Measurements from ENCODE around the gene DAGLA. TPM values are rescaled to one million over a fixed set of nuclear protein-coding genes. Genes with fewer than 3 reads are reported as not detected.
A peak's percentile ranks its signal among the peaks of the same experiment; 100 is the strongest.

DAGLA gene
- total RNA-seq, 4 donors from 2014 or later = 1.5 to 5.6 (median 3.4) TPM

DNA sequence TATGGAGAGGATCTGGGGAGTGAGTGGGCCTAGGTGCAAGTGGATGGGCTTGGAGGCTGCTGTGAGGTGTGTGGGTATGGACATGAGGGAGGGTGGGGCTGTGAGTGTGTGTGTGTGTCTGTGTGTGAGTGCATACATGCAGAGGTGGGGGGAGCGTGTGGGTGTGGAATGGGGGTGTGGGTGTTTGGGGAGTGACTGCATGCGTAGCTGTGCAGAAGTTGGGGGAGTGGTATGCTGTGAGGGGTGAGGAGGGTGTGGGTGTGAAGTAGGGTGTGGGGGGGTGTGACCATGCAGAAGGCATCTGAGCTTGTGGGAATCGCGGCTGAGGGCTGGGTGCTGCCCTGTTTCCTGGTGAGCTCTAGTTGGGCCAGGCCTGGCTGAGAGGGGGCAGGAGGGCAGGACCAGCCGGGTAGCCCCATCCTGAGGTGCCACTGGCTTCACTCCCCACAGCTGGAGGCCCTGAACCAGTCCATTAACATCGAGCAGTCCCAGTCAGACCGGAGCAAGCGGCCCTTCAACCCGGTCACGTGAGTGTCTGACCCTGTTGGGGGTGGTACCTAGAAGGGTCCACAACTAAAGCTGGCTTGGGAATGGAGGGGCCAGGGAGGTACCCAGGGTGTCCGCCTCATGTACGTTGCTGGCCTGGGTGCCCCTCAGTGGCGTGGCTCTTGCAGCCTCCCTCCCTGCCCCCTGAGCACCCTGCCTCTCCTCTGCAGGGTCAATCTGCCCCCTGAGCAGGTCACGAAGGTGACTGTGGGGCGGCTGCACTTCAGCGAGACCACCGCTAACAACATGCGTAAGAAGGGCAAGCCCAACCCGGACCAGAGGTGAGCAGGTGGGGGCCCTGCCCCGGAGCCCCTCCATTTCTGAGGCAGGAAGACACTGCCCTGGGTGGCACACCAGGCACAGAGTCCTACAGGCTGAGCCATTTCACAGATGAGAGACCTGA is 95.7 kb downstream of the DAGLA start:
- H3K36me3 ChIP-seq = peaks cover 0 to 8% of the 10 kb centered on the region in 2 donors
- no peaks in the 10 kb centered on the region for H3K9me3 ChIP-seq
- H3K27ac ChIP-seq = no peak overlapping the region
- 62 to 79% methylated on average over 4 to 5 of the region's 20 CpGs for WGBS, 2 donors (ENCODE audit: low coverage in 1 of 2)
- H3K27me3 ChIP-seq = peaks cover 13% of the 10 kb centered on the region
- no peak overlapping the region for H3K4me3 ChIP-seq
- peaks cover 0 to 14% (median 8%) of the 10 kb centered on the region in 3 donors for H3K4me1 ChIP-seq
- ATAC-seq = no peak
- TF ChIP-seq, protein P1, sequence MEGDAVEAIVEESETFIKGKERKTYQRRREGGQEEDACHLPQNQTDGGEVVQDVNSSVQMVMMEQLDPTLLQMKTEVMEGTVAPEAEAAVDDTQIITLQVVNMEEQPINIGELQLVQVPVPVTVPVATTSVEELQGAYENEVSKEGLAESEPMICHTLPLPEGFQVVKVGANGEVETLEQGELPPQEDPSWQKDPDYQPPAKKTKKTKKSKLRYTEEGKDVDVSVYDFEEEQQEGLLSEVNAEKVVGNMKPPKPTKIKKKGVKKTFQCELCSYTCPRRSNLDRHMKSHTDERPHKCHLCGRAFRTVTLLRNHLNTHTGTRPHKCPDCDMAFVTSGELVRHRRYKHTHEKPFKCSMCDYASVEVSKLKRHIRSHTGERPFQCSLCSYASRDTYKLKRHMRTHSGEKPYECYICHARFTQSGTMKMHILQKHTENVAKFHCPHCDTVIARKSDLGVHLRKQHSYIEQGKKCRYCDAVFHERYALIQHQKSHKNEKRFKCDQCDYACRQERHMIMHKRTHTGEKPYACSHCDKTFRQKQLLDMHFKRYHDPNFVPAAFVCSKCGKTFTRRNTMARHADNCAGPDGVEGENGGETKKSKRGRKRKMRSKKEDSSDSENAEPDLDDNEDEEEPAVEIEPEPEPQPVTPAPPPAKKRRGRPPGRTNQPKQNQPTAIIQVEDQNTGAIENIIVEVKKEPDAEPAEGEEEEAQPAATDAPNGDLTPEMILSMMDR (IDR thresholded peaks at IDR 0.05) = no peak
- TF ChIP-seq POLR2A (IDR thresholded peaks at IDR 0.05) (no peak), EP300 (IDR thresholded peaks at IDR 0.05) (no peak), POLR2AphosphoS5 (IDR thresholded peaks at IDR 0.05) (no peak)

DNA sequence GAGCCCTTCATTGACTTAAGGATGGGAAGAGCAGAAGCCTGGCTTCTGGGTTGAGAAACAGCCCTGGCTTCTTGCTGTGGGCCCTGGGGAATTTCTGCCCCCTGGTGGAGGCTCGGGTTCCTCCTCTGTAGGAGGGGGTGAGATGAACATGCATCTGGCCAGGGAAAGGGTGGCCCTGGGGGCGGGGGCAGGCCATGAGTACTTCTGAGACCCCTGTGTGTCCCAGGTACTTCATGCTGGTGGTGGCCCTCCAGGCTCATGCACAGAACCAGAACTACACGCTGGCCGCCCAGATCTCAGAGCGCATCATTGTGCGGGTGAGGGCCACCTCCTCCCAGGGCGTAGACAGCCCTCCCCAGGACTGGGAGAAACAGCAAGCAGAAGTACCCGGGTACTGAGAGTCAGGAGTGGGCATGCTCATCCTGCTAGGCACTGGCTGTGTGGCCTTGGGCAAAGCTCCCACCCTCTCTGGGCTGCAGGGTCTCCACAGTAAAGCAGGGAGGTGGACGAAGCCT is 96.4 kb downstream of the DAGLA start:
- peaks cover 13% of the 10 kb centered on the region for H3K27me3 ChIP-seq
- WGBS, 2 donors (ENCODE audit: low coverage in 1 of 2) = no CpG with 5 or more reads among the region's 9 CpGs
- H3K9me3 ChIP-seq = no peaks in the 10 kb centered on the region
- H3K4me1 ChIP-seq = peaks cover 0 to 14% (median 8%) of the 10 kb centered on the region in 3 donors
- H3K27ac ChIP-seq = no peak overlapping the region
- TF ChIP-seq POLR2A (IDR thresholded peaks at IDR 0.05) = no peak
- TF ChIP-seq, protein P1 (IDR thresholded peaks at IDR 0.05) = peak in 3 of 4 experiments; percentile 30 to 55 (median 32)
- no peak overlapping the region for H3K4me3 ChIP-seq
- ATAC-seq = peak; percentile 23
- peaks cover 0 to 12% of the 10 kb centered on the region in 2 donors for H3K36me3 ChIP-seq

DNA sequence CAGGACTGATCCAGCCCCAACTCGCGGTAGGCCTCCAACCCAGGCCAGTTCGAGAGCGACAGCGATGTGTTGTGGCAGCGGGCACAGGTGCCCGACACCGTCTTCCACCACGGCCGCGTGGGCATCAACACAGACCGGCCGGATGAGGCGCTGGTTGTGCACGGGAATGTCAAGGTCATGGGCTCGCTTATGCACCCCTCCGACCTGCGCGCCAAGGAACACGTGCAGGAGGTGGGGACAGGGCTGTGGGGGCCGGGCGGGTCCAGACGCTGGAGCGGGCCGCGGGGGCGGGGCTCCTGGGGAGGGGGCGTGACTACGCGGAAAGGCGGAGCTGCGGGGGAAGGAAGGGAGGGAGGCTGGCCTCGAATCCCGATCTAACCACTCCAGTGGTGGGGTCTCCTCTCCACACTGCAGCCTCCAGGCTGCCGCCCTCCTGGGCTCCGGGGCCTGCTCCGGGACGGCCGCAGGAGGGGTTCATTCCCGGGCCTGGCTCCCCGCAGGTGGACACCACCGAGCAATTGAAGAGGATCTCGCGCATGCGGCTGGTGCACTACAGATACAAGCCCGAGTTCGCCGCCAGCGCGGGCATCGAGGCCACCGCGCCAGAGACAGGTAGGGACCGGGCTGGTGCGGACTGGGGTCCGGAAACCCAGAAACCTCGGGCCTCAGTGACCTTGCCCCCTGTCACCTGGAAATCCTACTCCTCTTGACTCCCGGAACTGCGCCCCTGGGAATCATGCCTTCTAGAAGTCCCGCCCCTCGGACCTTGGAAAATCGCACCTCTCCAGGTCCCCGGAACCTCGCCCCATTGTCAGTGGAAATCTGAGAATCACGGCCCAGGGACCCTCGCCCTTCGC is 97.3 kb downstream of the DAGLA start:
- H3K4me1 ChIP-seq = peaks cover 0 to 14% (median 8%) of the 10 kb centered on the region in 3 donors
- ATAC-seq = peak; percentile 37
- H3K36me3 ChIP-seq = peaks cover 0 to 20% of the 10 kb centered on the region in 2 donors
- no peak for TF ChIP-seq POLR2AphosphoS5 (IDR thresholded peaks at IDR 0.05)
- TF ChIP-seq, protein P1 (IDR thresholded peaks at IDR 0.05) = no peak
- TF ChIP-seq POLR2A (IDR thresholded peaks at IDR 0.05) = no peak
- no peak for TF ChIP-seq EP300 (IDR thresholded peaks at IDR 0.05)
- no peaks in the 10 kb centered on the region for H3K9me3 ChIP-seq
- 72% methylated on average over 7 of the region's 67 CpGs; no CpG with 5 or more reads in 1 of the 2 donors for WGBS, 2 donors (ENCODE audit: low coverage in 1 of 2)
- H3K27me3 ChIP-seq = peaks cover 13% of the 10 kb centered on the region
- H3K4me3 ChIP-seq = peak overlapping the region in 1 of 2 donors; percentile 28
- H3K27ac ChIP-seq = no peak overlapping the region

DNA sequence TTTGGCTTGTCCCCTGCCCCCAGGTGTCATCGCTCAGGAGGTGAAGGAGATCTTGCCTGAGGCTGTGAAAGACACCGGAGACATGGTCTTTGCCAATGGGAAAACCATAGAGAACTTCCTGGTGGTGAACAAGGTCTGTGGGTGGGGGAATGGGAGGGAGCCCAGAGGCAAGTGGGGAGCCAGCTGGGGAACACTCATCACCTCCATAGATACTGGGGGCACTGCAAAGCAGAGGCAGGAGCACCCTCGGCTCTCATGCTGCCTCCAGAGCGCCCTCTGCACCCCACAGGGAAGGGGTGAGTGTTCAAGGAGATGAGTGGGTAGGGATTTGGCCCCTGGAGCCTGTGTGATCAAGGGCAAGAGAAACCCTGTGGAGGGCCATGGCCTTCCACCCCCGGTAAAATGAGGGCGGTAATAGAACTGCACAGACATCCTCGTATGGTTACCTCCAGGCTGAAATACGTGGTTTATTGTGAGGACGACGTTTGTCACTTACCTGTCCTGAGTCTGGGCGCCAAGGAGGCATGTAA is 98.2 kb downstream of the DAGLA start:
- Histone ChIP-seq H3K4me3 (no peak overlapping the region), H3K27ac (no peak overlapping the region), H3K4me1 (peaks cover 0 to 14% (median 8%) of the 10 kb centered on the region in 3 donors), H3K36me3 (peaks cover 0 to 30% of the 10 kb centered on the region in 2 donors), H3K27me3 (peaks cover 13% of the 10 kb centered on the region), H3K9me3 (no peaks in the 10 kb centered on the region)
- no CpG with 5 or more reads among the region's 11 CpGs for WGBS, 2 donors (ENCODE audit: low coverage in 1 of 2)
- TF ChIP-seq EP300 (IDR thresholded peaks at IDR 0.05) (no peak), POLR2A (IDR thresholded peaks at IDR 0.05) (no peak), POLR2AphosphoS5 (IDR thresholded peaks at IDR 0.05) (no peak)
- TF ChIP-seq, protein P1 (IDR thresholded peaks at IDR 0.05) = no peak
- no peak for ATAC-seq

Data from gastroesophageal sphincter (tissue), 4 donors.